Stimulated activated CD8-positive, alpha-beta memory T cell treated with anti-CD3 and anti-CD28 coated beads, Interleukin-2, amount 100 ng/mL, for 1 hour (primary cell): Measurements from ENCODE around the gene STXBP5.

Source experiments
- DNase-seq, 2 donors: peaks; one replicate each; pipeline ENCODE4 v3.0.0-alpha.2; 2020; ENCODE audit warnings: low read depth in 2 of 2

The STXBP5 gene

GRCh38 chr6:147434516-147434915 is 230.3 kb downstream of the STXBP5 start:
- no peak for DNase-seq

- DNase-seq = no peak
Observed at GRCh38 chr6:147437615-147438014, 233.4 kb downstream of the STXBP5 start.

GRCh38 chr6:147438758-147439528 is 234.7 kb downstream of the STXBP5 start:
- DNase-seq = no peak
